ENCODE data around the gene SNX13. TPM values are rescaled to one million over a fixed set of nuclear protein-coding genes. Genes with fewer than 3 reads are reported as not detected.
A peak's percentile ranks its signal among the peaks of the same experiment; 100 is the strongest.

SNX13 gene
- total RNA-seq, 4 donors from 2014 or later: 37.3 to 60.3 (median 48.8) TPM

DNA sequence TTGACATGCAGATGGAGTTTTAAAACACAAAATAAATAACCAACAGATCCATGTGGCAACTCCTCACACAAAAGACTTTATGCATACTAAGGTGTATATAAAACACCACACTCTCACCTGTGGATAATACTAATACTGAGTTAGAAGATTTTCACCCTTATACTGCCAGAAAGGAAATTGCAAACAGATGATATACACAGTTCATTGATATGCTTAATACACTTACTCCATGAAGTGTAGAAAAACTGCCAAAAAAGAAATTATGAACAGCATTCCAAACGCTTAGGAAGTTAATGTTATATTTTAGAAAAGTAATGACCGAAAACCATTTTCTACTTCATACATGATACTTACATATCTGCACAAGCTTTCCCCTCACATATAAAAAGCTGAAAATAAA is 17.6 kb upstream of the SNX13 start:
- H3K36me3 ChIP-seq: no peaks in the 10 kb centered on the region
- H3K27ac ChIP-seq: no peak overlapping the region

DNA sequence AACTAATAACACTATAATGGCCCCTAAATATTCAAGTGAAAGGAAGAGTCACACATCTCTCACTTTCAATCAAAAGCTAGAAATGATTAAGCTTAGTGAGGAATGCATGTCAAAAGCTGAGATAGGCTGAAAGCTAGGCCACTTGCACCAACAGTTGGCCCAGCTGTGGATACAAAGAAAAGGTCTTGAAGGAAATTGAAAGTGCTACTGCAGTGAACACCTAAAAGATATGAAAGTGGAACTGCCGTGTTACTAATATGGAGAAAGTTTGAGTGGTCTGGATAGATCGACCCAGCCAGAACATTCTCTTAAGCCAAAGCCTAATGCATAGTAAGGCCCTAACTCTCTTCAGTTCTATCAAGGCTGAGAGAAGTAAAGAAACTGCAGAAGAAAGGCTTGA is 12.1 kb upstream of the SNX13 start:
- Histone ChIP-seq H3K27ac (no peak overlapping the region), H3K4me1 (no peaks in the 10 kb centered on the region), H3K4me3 (no peak overlapping the region), H3K9me3 (no peaks in the 10 kb centered on the region), H3K27me3 (no peaks in the 10 kb centered on the region), H3K36me3 (no peaks in the 10 kb centered on the region)
- TF ChIP-seq, protein P1, sequence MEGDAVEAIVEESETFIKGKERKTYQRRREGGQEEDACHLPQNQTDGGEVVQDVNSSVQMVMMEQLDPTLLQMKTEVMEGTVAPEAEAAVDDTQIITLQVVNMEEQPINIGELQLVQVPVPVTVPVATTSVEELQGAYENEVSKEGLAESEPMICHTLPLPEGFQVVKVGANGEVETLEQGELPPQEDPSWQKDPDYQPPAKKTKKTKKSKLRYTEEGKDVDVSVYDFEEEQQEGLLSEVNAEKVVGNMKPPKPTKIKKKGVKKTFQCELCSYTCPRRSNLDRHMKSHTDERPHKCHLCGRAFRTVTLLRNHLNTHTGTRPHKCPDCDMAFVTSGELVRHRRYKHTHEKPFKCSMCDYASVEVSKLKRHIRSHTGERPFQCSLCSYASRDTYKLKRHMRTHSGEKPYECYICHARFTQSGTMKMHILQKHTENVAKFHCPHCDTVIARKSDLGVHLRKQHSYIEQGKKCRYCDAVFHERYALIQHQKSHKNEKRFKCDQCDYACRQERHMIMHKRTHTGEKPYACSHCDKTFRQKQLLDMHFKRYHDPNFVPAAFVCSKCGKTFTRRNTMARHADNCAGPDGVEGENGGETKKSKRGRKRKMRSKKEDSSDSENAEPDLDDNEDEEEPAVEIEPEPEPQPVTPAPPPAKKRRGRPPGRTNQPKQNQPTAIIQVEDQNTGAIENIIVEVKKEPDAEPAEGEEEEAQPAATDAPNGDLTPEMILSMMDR (IDR thresholded peaks at IDR 0.05): no peak
- TF ChIP-seq POLR2A (IDR thresholded peaks at IDR 0.05): no peak
- DNase-seq: no peak

More for the DNA sequence above, 17.6 kb upstream of the SNX13 start:
- H3K9me3 ChIP-seq: no peaks in the 10 kb centered on the region
- no peak overlapping the region for H3K4me3 ChIP-seq
- no peak for TF ChIP-seq POLR2A (IDR thresholded peaks at IDR 0.05)
- TF ChIP-seq, protein P1 (IDR thresholded peaks at IDR 0.05): no peak
- H3K4me1 ChIP-seq: no peaks in the 10 kb centered on the region
- H3K27me3 ChIP-seq: no peaks in the 10 kb centered on the region
- DNase-seq: no peak

DNA sequence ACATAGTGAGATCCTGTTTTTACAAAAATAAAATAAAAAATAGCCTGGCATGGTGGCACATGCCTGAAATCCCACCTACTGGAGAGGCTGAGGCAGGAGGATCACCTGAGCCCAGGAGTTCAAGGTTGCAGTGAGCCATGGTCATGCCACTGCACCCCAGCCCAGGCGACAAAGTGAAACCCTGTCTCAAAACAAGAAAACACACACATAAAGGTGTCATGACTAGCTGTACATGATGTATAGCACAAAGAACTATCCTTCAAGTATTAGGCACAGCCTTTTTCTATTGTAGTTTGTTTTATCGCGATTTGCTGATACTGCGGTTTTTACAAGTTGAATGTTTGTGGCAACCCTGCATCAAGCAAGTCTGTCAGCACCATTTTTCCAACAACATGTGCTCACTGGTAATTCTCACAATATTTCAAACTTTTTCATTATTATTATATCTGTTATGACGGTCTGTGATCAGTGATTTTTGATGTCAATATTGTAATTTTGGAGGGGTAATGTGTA is 11.5 kb upstream of the SNX13 start:
- no peak for DNase-seq
- no peak for TF ChIP-seq POLR2A (IDR thresholded peaks at IDR 0.05)
- TF ChIP-seq, protein P1 (IDR thresholded peaks at IDR 0.05): no peak
- Histone ChIP-seq H3K27ac (no peak overlapping the region), H3K4me1 (no peaks in the 10 kb centered on the region), H3K27me3 (no peaks in the 10 kb centered on the region), H3K4me3 (no peak overlapping the region), H3K9me3 (no peaks in the 10 kb centered on the region), H3K36me3 (no peaks in the 10 kb centered on the region)

DNA sequence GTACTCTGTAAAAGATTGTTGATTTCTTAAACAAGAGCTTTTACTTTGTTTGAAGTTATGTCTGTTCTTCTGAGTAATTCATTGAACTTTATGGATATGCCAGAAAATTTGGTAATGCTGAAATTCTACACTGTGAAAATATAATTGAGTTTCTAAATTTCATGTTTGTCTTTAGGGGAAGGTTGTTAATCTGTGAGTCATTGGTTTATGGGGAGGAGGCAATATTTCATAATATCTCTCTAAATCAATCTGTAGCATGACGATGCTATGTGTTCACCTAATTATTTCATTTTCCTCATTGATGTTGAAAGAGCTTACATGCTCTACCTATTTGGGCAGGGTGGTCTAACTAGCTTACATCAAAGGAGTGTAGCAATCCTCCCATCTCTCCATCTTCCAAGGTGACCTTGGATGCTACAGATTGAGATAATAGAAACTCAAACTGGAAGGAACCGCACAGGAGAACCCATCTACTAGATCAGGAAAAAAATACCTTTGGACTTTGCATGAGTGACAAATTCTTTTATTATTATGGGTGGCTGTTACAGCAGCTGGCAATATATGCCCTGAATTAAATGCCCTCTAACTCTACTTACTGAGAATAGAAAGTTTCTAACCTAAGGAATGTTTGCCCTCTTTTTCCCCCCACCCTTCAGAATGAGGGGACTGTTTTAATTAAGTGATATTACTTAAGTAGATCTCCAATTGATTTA is 8.4 kb upstream of the SNX13 start:
- TF ChIP-seq POLR2A (IDR thresholded peaks at IDR 0.05): no peak
- no peak for DNase-seq
- Histone ChIP-seq H3K9me3 (no peaks in the 10 kb centered on the region), H3K4me1 (no peaks in the 10 kb centered on the region), H3K27ac (peak overlapping the region in 1 of 4 donors; percentile 47), H3K27me3 (no peaks in the 10 kb centered on the region), H3K36me3 (no peaks in the 10 kb centered on the region), H3K4me3 (no peak overlapping the region)

DNA sequence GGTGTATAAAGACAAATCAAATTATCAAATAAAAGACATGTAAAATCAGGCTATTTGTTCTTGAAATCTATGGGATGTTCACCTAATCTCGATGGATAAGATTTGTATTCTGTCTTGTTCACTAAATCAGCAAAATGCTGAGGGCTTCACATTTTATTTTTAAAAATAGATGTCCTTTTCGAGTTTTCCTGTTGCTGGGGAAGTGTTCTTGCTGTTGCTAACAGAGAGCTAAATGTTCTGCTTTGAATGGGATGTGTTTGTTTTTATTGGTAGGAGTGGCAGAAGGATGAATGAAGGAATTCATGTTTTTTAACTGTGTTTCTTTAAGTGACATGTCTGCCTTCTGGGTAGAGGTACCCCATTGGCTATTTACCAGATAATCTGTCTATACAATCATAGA is 7.3 kb upstream of the SNX13 start:
- Histone ChIP-seq H3K36me3 (no peaks in the 10 kb centered on the region), H3K27ac (no peak overlapping the region), H3K4me1 (no peaks in the 10 kb centered on the region), H3K9me3 (no peaks in the 10 kb centered on the region), H3K27me3 (no peaks in the 10 kb centered on the region), H3K4me3 (no peak overlapping the region)
- DNase-seq: no peak
- TF ChIP-seq, protein P1 (IDR thresholded peaks at IDR 0.05): no peak
- no peak for TF ChIP-seq POLR2A (IDR thresholded peaks at IDR 0.05)

DNA sequence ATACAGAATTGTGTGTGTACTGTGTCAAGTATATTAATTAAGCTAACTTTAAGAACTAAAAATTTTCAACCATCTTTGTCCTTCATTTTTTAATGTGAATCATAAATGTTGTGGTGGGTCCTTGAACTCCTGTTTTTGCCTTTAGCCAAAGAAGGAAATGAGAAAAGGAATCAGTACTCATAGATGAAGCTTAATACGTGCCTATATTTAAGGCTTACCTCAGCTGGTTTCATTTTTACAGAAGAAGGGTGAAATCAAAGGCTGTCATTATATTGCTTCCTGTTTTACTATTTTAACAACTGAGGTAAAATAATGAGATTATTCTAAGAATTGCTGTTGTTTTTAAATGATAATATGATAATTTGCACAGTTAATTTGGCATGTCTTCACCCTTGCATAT is 6.3 kb upstream of the SNX13 start:
- TF ChIP-seq, protein P1 (IDR thresholded peaks at IDR 0.05): no peak
- no peak for TF ChIP-seq POLR2A (IDR thresholded peaks at IDR 0.05)
- no peak for DNase-seq

More for the DNA sequence above, 6.3 kb upstream of the SNX13 start:
- H3K4me1 ChIP-seq: no peaks in the 10 kb centered on the region
- H3K9me3 ChIP-seq: no peaks in the 10 kb centered on the region
- no peak overlapping the region for H3K27ac ChIP-seq
- no peaks in the 10 kb centered on the region for H3K36me3 ChIP-seq
- no peaks in the 10 kb centered on the region for H3K27me3 ChIP-seq
- no peak overlapping the region for H3K4me3 ChIP-seq
